ENCODE measurements around the gene PNKD. TPM values are rescaled to one million over a fixed set of nuclear protein-coding genes. Genes with fewer than 3 reads are reported as not detected.

PNKD gene, protein sequence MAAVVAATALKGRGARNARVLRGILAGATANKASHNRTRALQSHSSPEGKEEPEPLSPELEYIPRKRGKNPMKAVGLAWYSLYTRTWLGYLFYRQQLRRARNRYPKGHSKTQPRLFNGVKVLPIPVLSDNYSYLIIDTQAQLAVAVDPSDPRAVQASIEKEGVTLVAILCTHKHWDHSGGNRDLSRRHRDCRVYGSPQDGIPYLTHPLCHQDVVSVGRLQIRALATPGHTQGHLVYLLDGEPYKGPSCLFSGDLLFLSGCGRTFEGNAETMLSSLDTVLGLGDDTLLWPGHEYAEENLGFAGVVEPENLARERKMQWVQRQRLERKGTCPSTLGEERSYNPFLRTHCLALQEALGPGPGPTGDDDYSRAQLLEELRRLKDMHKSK
- total RNA-seq (2022; extraction: Qiagen RNA extraction) = 58.3 to 74.6 TPM (median 68.8 TPM) in 5 replicates

GRCh38 chr2:218269900-218270720 lies at the start of gene PNKD, which contains the start of gene AAMP:
PNKD (plus strand) TSS chr2:218270519; CDS start chr2:218270536, 17 bp downstream.
AAMP (minus strand) TSS chr2:218270137; CDS start chr2:218270086, 51 bp downstream.

GRCh38 chr2:218260742-218261422 lies 9.4 kb upstream of the PNKD start, which contains the start of gene GPBAR1:
GPBAR1 (plus strand) TSS chr2:218261015; CDS start chr2:218262725, 1,710 bp downstream.

DNA sequence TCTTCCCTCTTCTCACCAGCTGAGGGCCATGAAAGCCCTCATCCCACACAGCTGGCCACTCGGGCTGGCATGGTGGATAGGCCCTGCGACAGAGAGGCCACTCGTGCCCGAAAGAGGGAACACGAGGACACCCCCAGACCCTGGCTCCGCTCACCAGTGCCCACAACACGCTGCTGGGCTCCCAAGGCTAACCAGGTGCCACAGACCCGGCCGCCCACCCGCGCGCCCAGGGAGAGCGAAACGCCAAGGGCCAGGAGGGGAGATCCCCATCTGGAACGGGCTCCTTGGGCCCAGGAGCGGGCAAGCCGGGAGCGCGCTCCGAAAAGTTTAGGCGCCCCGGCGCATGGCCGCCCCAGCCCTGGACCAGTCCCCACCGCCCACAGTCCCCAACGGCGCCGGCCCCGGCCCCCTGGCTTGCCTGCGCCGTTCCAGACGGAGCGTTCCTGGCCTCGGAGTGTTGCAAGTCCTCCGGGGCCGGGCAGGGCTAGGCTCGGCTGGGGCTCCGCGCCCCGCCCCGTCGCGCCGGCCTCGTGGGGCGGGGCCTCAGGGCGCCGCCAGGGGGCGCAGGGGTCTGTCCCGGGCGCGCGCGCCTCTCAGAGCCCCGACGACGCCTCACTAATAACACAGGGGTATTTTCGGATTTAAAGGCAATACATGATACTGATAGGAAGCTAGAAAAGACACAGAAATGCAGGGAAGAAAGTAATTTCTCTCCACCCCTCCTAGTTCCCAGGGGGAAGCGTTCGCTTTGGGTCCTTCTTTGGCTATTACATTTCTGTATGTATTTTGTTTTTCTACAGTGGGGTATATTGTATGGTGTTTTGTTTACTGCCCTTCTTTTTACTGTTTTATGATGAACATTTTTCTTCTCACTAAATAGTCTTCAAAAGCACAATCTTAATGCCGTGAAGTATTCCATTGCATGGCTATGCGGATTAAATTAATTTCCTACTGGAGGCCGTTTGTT lies 22.0 kb downstream of the PNKD start, which contains the start of gene TMBIM1:
Gene TMBIM1, minus strand, starts transcription at position 456 of the 967 bp plus-strand sequence. CDS start 10,362 bp downstream, outside the sequence.

DNA sequence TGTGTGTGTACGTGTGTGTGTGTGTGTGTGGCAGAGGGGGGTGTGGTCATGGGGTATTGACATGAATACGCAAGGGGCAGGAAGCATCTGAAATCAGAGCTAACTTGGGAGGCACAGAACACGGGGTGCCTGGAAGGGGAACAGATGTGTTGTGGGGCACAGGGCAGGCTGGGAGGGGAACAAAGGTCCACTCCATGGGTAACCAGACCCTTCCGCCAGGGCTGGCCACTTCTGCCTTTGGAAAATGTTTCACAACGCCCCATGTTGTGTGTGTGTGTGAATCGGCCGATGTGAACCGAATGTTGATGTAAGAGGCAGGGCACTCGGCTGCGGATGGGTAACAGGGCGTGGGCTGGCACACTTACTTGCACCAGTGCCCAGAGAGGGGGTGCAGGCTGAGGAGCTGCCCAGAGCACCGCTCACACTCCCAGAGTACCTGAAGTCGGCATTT lies 111.6 kb downstream of the PNKD start, which contains the start of gene SLC11A1:
Gene SLC11A1, plus strand, starts transcription at position 358 of the 451 bp plus-strand sequence. CDS start 96 bp downstream, outside the sequence.

Other genes starting within 250 kb of the PNKD start
- 0.09 TPM in 1 of 5 replicates, not detected in the others for gene RUFY4, start 201.3 kb upstream of the PNKD start, total RNA-seq (2022; extraction: Qiagen RNA extraction)
- gene CXCR2, start 144.5 kb upstream of the PNKD start, total RNA-seq (2022; extraction: Qiagen RNA extraction) = 0.07 TPM in 1 of 5 replicates, not detected in the others
- gene CXCR1, start 103.6 kb upstream of the PNKD start, total RNA-seq (2022; extraction: Qiagen RNA extraction) = not detected in 5 replicates
- 291 to 305 TPM (median 299 TPM) in 5 replicates for gene ARPC2, start 53.3 kb upstream of the PNKD start, total RNA-seq (2022; extraction: Qiagen RNA extraction)
- gene GPBAR1, start 9.5 kb upstream of the PNKD start, total RNA-seq (2022; extraction: Qiagen RNA extraction) = 0.14 to 0.29 TPM (median 0.18 TPM) in 5 replicates
- gene AAMP, start 382 bp upstream of the PNKD start, total RNA-seq (2022; extraction: Qiagen RNA extraction) = 122 to 179 TPM (median 125 TPM) in 5 replicates
- 123 to 148 TPM (median 135 TPM) in 5 replicates for gene TMBIM1, start 22.0 kb downstream of the PNKD start, total RNA-seq (2022; extraction: Qiagen RNA extraction)
- 0.21 to 0.23 TPM in 2 of 5 replicates, not detected in the others for gene CATIP, start 86.3 kb downstream of the PNKD start, total RNA-seq (2022; extraction: Qiagen RNA extraction)
- 0.08 to 0.29 TPM (median 0.23 TPM) in 5 replicates for gene SLC11A1, start 111.8 kb downstream of the PNKD start, total RNA-seq (2022; extraction: Qiagen RNA extraction)
- 66.9 to 75.6 TPM (median 71.5 TPM) in 5 replicates for gene CTDSP1, start 129.3 kb downstream of the PNKD start, total RNA-seq (2022; extraction: Qiagen RNA extraction)
- 0.17 to 0.38 TPM (median 0.35 TPM) in 5 replicates for gene VIL1, start 148.6 kb downstream of the PNKD start, total RNA-seq (2022; extraction: Qiagen RNA extraction)